ENCODE data around the gene MKS1.
A peak's percentile ranks its signal among the peaks of the same experiment; 100 is the strongest.

The MKS1 gene

DNA sequence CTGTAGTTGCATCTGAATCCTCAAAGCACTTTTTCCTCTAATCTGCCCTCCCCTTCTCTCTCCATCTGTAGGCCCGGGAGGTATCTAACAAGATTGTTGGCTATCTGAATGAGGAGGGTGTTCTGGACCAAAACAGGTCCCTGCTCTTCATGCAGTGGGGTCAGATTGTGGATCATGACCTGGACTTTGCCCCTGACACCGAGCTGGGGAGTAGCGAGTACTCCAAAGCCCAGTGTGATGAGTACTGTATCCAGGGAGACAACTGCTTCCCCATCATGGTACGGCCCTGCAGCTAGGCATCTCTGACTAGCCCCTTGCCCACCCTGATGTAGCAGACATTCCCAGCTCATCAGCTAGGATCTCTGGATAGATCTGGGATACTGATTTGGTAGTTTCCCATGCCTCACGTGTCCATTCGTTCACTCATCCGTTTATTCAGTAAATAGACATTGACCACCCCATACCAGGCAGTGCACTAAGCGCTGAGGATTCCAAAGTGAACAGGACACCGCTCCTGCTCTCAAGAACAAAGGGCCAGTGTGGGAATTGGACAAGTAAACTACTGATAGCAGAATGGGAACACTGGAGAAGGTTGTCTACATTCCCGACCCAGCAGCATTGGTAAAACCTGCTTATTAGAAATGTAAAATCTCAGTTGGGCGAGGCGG is 31.4 kb upstream of the MKS1 start:
- no peak overlapping the region for H3K4me3 ChIP-seq (ENCODE audit: low read depth, low read length)
- TF ChIP-seq, protein P1, sequence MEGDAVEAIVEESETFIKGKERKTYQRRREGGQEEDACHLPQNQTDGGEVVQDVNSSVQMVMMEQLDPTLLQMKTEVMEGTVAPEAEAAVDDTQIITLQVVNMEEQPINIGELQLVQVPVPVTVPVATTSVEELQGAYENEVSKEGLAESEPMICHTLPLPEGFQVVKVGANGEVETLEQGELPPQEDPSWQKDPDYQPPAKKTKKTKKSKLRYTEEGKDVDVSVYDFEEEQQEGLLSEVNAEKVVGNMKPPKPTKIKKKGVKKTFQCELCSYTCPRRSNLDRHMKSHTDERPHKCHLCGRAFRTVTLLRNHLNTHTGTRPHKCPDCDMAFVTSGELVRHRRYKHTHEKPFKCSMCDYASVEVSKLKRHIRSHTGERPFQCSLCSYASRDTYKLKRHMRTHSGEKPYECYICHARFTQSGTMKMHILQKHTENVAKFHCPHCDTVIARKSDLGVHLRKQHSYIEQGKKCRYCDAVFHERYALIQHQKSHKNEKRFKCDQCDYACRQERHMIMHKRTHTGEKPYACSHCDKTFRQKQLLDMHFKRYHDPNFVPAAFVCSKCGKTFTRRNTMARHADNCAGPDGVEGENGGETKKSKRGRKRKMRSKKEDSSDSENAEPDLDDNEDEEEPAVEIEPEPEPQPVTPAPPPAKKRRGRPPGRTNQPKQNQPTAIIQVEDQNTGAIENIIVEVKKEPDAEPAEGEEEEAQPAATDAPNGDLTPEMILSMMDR (IDR thresholded peaks at IDR 0.05; ENCODE audit: insufficient read depth, low read depth, low read length, missing control alignments): no peak
- no peak for DNase-seq (ENCODE audit: low read depth)

DNA sequence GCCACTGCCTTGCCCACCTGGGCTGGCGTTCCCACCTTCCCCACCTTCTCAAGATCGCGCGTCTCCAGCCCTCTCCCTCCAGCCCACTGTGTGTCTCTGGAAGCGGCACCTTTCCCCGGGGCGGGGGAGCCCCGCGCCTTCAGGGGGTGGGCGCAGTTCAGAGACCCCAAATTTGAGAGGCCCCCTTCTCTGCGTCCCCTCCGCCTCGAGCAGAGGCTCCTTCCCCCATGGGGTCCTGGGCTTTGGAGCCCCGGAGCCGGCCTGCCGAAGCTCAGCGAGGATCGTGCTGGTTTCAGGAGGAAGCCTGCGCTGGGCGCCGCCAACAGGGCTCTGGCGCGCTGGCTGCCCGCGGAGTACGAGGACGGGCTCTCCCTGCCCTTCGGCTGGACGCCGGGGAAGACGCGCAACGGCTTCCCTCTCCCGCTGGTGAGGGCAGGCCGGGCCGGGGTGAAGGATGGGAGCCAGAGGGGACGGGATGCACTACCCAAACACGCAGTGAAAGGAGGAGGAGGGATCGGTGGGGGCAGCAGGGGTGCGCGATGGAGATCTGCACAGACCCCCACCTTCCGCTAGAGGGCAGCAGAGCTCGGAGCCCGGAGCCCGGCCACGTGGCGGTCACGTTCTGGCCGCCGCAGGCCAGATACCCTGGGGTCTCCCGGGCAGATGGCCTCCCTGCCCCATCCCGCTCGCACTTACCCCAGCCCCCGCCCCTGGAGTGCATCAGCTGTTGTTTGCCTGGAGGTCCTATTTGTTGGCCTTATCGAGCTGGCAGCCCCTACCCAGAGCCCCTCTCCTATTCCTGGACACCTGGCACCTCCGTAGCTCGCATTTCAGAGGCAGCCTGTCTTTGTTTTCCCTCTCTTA is 30.4 kb upstream of the MKS1 start:
- H3K4me3 ChIP-seq (ENCODE audit: low read depth, low read length): peak overlapping the region; percentile 53
- TF ChIP-seq, protein P1 (IDR thresholded peaks at IDR 0.05; ENCODE audit: insufficient read depth, low read depth, low read length, missing control alignments): peak; percentile 93
- DNase-seq (ENCODE audit: low read depth): peak; percentile 66

DNA sequence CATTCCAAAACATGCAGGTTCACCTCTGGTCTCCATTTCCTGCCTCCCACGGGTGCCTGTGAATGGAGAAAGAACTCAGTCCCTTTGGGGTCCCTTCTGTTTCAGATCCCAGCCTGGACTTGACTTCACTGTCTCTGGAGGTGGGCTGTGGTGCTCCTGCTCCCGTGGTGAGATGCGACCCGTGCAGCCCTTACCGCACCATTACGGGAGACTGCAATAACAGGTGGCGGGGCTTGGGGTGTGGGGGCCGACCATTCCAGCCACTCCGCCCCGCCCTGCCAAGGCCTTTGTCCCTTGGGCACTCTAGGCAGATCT is 29.9 kb upstream of the MKS1 start:
- TF ChIP-seq, protein P1 (IDR thresholded peaks at IDR 0.05; ENCODE audit: insufficient read depth, low read depth, low read length, missing control alignments): no peak
- H3K4me3 ChIP-seq (ENCODE audit: low read depth, low read length): no peak overlapping the region
- DNase-seq (ENCODE audit: low read depth): no peak

DNA sequence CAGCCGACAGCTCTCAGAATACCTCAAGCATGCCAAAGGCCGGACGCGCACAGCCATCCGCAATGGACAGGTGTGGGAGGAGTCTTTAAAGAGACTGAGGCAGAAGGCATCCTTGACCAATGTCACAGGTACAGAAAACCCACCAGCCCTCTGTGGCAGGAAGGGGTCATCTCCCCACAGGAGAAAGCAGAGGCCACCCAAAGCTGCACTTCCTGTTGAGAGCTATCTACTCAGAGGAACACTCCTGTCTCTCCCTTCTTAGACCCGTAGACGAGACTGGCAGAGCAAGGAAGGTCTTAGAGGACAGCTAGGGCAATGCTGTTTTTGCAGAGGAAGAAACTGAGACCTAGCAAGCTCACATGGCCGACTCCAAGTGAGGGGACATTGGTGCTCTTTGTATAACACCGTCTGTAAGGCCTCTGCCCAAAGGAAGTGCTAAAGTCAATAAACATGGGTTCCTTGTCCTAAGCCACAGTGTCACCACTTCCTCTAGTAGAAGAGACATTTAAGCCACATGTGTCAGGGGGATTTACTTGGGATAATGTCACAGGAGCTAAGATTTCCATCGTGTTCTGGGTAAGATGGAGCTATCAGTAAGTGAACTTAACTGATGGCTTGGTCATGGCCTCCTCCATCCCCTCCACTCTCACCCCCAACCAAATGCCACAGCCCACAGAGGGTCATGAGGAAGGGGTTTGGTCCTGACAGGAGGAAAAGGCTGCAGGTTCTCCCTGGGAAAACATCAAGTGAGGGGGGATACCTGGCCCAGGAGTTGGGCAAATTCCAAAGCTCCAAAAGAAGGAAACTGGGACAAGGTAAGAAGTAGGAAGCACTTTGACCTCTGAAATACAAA is 28.7 kb upstream of the MKS1 start:
- TF ChIP-seq, protein P1 (IDR thresholded peaks at IDR 0.05; ENCODE audit: insufficient read depth, low read depth, low read length, missing control alignments): no peak
- H3K4me3 ChIP-seq (ENCODE audit: low read depth, low read length): no peak overlapping the region
- peak; percentile 10 for DNase-seq (ENCODE audit: low read depth)

DNA sequence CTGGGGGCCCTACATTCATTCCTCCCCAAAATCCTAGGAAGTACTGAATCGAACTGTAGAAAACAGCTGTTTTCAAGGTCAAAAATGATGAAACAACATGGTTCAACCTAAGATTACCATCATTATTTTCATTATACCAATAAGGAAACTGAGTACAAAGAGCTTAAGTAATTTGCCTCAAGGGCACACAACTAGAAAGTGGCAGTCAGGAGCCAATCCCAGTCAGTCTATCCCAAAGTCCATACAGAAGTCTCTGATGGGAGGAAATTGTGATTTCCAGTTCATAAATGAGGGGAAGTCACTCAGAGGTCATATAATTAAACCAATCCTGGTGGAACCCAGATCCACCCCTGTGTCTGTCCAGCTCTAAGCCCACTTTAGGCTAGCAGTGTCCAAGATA is 27.7 kb upstream of the MKS1 start:
- H3K4me3 ChIP-seq (ENCODE audit: low read depth, low read length): no peak overlapping the region
- DNase-seq (ENCODE audit: low read depth): no peak
- TF ChIP-seq, protein P1 (IDR thresholded peaks at IDR 0.05; ENCODE audit: insufficient read depth, low read depth, low read length, missing control alignments): no peak

DNA sequence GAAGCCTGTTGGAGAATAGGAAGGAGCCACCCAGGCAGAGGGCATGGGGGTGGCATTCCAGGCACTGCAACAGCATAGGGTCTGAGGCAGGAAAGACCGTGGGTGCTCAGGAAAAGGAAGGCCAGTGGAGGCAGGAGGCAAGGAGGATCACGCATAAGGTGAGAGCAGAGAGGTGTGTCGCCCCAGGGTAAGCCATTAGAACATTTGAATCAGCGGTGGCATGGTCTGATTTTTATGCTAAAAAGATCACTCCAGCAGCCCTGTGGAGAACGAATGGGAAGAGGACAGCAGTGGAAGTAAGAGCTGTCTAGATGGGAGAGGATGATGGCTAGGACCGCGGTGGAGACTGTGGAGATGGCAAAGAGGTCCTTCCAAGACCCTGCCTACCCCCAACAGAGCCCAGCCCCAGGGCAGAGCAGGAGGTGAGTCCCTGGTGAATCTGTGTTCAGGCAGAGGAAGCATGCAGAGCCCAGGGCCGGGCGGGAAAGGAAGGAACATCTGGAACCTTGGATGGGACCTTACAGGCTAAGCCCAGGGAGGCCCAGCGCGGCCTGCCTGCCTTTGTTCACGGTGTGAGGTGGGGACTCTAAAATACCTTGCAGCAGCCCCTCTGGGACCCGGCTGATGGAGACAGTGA is 27.2 kb upstream of the MKS1 start:
- no peak overlapping the region for H3K4me3 ChIP-seq (ENCODE audit: low read depth, low read length)
- DNase-seq (ENCODE audit: low read depth): no peak
- TF ChIP-seq, protein P1 (IDR thresholded peaks at IDR 0.05; ENCODE audit: insufficient read depth, low read depth, low read length, missing control alignments): no peak
